Fibroblast of upper back skin (primary cell): ENCODE data around the gene CHSY3.

Experiments
- DNase-seq: peaks from one replicate; pipeline ENCODE4 v3.0.0-alpha.2; 2013

The CHSY3 gene

DNA sequence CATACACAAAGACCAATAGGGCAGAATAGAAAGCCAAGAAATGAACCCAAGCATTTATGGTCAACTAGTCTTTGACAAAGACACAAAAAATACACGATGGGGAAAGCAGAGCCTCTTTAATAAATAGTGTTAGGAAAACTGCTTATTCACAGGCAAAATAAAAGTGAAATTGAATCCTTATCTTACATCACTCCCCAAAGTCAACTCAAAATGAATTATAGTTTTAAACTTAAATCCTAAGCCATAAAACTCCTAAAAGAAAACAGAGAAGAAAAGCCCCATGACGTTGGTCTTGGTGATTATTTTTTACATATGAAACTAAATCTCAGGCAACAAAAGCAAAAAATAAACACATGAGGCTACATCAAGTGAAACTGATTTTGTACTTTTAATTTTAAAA, 46.8 kb downstream of the CHSY3 start:
- DNase-seq: no peak

DNA sequence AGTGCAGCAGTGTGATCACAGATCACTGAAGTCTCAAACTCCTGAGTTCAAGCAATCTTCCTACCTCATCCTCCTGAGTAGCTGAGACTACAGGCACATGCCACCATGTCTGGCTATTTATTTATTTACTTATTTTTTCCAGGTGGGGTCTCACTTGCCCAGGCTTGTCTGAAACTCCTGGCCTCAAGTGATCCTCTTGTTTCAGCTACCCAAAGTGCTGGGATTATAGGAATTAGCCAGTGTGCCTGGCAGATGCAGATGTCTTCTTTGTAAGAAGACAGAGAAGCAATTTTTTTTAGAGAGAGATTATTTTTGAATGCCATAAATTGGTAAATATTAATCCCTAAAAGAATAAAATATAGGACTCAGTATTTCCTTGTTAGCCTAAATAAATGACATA, 54.3 kb downstream of the CHSY3 start:
- DNase-seq: no peak

DNA sequence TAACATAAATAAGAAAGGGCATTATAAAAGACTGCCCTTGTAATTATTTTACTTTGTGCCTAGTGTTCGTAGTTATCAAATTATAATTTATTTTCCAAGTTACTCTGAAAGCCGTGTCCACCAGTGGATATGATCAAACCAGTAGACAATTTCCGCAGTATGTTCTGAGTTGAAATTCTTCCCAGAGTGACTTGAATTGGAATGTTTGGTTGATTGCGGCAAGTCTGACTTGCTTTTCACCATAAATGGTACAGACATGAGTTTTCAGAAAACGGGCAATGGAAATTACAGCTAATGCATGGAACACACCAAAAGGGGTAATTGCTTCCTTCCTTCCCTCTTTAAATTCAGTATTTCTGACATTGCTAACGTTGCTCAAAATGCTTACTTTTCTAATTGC, 56.6 kb downstream of the CHSY3 start:
- DNase-seq: peak; percentile 25

DNA sequence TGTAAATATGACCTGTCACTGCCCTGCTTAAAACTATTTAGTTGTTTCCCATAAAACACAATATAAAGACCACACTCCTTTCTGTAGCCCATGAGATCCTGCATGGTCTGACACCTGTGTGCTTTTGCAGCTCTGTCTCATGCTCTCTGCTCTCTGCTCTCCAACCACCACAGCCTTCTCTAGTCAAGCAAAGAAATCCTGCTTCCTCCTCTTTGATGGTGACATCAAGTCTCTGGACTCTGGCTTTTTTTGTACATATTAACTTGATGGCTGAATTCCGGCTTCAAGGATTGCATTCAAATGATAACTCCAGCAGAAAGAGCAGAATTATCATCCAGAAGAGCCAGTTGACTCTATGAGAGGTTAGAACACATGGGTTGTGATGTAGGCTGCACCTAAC, 58.2 kb downstream of the CHSY3 start:
- no peak for DNase-seq

GRCh38 chr5:129963359-129963758, 59.1 kb downstream of the CHSY3 start:
- DNase-seq: peak; percentile 96

- DNase-seq: no peak
Observed at GRCh38 chr5:129966071-129966470, 61.8 kb downstream of the CHSY3 start.

- DNase-seq: peak; percentile 73
Observed at GRCh38 chr5:129971714-129972113, 67.4 kb downstream of the CHSY3 start.

DNA sequence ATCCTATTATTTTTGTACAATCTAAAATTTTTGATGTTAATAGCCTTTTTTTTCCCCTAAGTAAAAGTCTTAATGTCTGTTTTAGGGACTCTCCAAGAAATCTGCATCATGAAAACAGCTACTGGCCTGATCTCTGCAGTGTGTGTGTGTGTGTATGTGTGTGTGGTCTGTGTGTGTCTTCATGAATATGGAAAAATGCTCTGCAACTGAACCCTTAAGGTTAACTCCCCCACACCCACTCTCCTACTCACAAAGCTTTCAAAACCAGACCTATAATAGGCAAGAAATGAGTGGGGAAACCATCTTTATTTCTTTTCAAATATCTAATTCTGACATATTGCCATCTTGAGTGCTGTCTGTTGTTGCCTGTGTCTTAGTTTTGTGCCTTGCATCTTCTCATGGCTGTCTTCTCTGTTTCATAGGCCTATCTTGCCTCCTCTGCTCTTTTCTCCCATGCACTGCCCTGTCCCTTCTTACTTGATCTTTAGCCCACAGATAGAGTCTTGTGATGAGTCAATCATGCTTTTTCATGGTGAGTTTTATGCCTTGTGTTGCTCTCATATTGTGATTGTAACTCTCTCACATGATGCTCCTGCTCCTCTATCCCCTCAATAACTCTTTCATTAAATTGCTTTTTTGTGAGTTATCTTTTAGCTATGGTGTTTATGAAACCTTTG, 68.3 kb downstream of the CHSY3 start:
- no peak for DNase-seq

DNA sequence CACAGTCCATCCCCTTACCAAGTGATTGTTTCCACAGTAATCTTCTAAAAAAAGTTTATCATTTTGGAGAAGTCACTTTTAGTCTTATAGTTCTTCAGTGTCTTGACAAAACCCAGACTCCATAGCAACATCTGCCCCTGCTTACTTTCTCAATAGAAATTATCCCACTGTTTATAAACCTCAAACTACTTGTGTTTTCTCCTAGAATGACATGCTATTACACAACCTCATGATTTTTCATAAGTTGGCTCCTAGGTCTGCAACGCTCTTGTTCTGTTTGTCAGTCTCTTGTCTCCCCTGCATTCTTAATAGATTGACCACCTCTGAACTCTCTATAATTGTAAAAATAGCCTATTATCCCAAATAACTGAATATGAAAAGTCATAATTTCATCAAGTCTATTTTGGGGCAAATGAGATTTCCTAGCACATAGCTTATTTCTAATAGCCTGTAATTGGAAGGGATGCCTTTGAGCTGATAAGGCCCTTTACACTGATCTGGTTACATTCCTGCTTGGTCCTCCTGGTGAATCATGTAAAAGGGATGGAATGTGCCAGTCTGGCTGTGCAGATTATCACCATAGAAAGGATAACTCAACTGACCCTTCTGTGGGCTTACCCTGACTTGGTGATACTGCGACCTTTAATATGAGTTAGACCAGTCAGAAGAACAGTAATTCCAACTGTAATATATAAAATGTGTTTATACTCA, 69.6 kb downstream of the CHSY3 start:
- peak; percentile 71 for DNase-seq

DNA sequence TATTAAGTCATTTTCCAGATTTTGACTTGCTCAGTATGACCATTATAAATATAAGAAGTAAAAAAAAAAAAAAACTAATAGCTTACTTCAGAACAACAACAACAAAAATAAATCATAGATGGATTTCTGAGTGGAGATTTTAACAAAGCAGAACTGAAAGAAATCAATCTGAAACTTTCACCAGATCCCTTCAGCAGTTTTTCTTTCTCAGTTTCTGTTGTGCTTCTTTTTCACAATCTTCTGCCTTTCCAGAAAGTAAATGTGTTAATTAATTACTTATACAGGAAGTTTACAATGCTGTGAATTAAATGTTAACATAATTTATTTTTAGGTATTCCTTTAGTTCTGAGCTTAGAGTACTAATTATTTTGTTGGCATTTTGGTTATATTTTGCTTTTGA, 73.5 kb downstream of the CHSY3 start:
- no peak for DNase-seq

- DNase-seq: no peak
Observed at GRCh38 chr5:129978270-129978669, 74.0 kb downstream of the CHSY3 start.

- DNase-seq: no peak
Observed at GRCh38 chr5:129988453-129988852, 84.2 kb downstream of the CHSY3 start.

- no peak for DNase-seq
Observed at GRCh38 chr5:129991780-129992179, 87.5 kb downstream of the CHSY3 start.

GRCh38 chr5:129996896-129997295, 92.6 kb downstream of the CHSY3 start:
- peak; percentile 73 for DNase-seq

- no peak for DNase-seq
Observed at GRCh38 chr5:130000460-130000859, 96.2 kb downstream of the CHSY3 start.

DNA sequence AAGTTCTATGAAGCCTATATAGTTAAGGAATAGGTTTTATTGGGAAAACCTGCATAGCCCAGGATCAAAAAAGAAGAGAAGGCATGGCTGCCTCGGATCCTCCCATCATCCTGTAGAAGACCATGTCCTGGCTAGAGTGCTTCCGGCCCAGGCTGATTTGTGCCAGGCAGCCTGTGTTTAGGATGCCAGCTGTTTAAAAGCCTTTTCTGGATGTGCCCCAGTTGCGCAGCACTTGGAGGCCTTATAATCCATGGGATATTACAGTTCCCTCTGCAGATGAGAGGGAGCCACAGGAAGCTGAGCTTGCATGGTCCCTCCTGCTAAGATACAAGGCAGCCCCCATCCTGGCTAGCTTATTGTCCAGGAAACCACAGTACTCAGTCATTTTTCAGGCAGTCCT, 97.9 kb downstream of the CHSY3 start:
- DNase-seq: peak; percentile 9

DNA sequence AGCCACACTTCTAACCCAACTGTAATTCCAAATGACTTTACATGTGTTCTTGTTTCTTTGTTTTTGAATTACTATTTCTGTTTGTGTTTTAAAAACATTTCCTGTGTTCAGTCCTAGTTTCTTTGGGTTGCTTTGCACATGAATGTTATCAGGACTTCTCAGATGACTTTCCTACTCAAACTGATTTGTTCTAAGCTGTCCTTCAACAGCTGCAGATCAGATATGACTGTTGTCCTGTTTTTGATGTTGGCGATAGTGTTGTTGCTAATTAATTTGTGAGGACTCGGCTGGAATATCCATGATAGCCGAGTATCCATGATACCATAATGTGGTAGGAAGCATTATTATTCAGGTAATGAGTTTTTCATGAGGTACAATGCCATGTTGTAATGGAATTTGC, 98.6 kb downstream of the CHSY3 start:
- no peak for DNase-seq

DNA sequence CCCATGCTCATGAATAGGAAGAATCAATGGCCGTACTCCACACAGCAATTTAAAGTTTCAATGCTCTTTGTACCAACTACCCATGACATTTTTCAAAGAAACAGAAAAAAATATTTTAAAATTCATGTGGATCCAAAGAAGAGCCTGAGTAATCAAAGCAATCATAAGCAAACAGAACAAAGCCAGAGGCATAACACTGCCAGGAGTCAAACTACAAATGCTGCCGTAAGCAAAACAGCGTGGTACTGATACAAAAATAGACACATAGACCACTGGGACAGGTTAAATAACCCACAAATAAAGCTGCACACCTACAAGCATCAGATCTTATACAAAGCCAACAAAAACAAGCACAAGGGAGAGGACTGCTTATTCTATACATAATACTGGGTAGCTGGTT, 107.7 kb downstream of the CHSY3 start:
- no peak for DNase-seq

DNA sequence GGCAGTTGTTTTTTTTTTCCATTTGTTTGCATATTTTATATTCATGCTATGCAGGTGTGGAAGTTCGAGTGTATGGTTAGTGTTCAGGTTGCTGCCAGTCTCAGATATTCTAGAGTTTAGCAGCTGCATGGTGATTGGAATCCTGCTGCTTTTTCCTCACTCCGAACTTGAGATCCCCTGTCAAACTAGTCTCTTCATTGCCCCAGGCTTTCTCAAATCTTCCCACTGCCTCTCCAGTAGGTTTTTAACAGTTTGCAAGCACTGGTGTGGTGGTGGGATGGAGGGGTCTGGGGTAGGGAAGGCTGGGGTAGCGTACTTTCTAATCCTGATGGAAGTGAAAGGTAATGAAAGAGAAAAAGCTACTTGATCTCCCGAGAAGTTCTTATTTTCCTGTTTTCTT, 112.9 kb downstream of the CHSY3 start:
- no peak for DNase-seq

GRCh38 chr5:130018641-130019040, 114.4 kb downstream of the CHSY3 start:
- DNase-seq: no peak

- DNase-seq: no peak
Observed at GRCh38 chr5:130021000-130021399, 116.7 kb downstream of the CHSY3 start.

DNA sequence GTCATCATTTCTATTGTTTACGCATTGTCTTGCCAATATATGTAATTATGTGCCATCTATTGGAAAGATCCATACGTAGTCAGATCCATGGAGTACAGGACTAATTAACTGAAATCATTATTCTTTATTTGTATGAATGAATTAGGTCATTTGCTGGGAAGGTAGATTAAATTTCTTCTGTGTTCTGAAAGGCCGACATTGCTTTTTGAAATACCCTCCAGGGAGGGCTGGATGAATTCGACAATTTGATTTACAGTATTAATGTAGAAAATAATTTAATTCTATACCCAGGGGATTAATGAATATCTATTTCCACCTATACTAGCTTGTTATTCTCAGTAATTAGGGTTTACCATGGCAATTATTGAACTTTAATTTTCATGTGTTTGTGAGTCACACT, 117.6 kb downstream of the CHSY3 start:
- no peak for DNase-seq

- DNase-seq: no peak
Observed at GRCh38 chr5:130023604-130024003, 119.3 kb downstream of the CHSY3 start.

GRCh38 chr5:130024006-130024405, 119.7 kb downstream of the CHSY3 start:
- DNase-seq: no peak

GRCh38 chr5:130025511-130025910, 121.2 kb downstream of the CHSY3 start:
- no peak for DNase-seq
